Ishikawa (cell line): ENCODE data around the gene SDK1.

ENCODE experiments used
- CEBPB ChIP-seq: IDR thresholded peaks from 2 replicates; pipeline ENCODE4 v1.6.1; 2012
- CREB1 ChIP-seq: IDR thresholded peaks from 2 replicates; pipeline ENCODE4 v1.6.1; 2012; ENCODE audit warnings: low read depth
- EGR1 ChIP-seq: IDR thresholded peaks from 2 replicates; pipeline ENCODE4 v1.6.1; 2012
- EP300 ChIP-seq: IDR thresholded peaks from 2 replicates; pipeline ENCODE4 v1.6.1; 2012; ENCODE audit warnings: borderline replicate concordance
- FOXM1 ChIP-seq: IDR thresholded peaks from 2 replicates; pipeline ENCODE4 v1.6.1; 2012; ENCODE audit warnings: low read depth, borderline replicate concordance
- NFIC ChIP-seq: IDR thresholded peaks from 2 replicates; pipeline ENCODE4 v1.6.1; 2012
- RAD21 ChIP-seq: IDR thresholded peaks from 2 replicates; pipeline ENCODE4 v1.6.1; 2012; ENCODE audit warnings: low read depth
- TAF1 ChIP-seq: IDR thresholded peaks from 2 replicates; pipeline ENCODE4 v1.6.1; 2012; ENCODE audit warnings: low read depth, mild to moderate bottlenecking
- TCF12 ChIP-seq: IDR thresholded peaks from 2 replicates; pipeline ENCODE4 v1.6.1; 2012; ENCODE audit warnings: low read depth
- TEAD4 ChIP-seq: IDR thresholded peaks from 2 replicates; pipeline ENCODE4 v1.6.1; 2012
- YY1 ChIP-seq: IDR thresholded peaks from 2 replicates; pipeline ENCODE4 v1.6.1; 2012; ENCODE audit warnings: low read depth
- ZBTB7A ChIP-seq: IDR thresholded peaks from 2 replicates; pipeline ENCODE4 v1.6.1; 2012; ENCODE audit warnings: low read depth
- TF ChIP-seq, protein P1 (sequence below): IDR thresholded peaks from 2 replicates; pipeline ENCODE4 v1.6.1; 2012
- TF ChIP-seq, protein P2 (sequence below): IDR thresholded peaks from 2 replicates; pipeline ENCODE4 v1.6.1; 2012
- TF ChIP-seq, protein P3 (sequence below): IDR thresholded peaks from 2 replicates; pipeline ENCODE4 v1.6.1; 2012; ENCODE audit warnings: low read depth, mild to moderate bottlenecking

SDK1 gene

DNA sequence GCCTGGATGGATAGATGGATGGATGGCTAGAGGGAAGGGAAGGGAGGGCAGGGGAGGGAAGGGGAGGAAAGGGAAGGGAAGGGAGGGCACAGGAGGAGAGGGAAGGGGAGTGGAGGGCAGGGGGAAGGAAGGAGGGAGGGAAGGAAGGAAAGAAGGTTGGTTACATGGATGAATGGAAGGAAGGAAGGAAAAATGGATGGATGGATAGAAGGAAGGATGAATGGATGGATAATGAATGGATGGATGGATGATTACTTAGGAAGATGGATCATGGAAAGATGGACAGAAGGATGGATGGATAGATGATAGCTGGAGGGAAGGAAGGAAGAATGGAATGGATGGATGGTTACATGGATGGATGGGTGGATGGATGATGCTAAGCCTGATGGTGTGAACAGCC, 929.3 kb downstream of the SDK1 start:
- no peak for TF ChIP-seq YY1
- TF ChIP-seq, protein P1, sequence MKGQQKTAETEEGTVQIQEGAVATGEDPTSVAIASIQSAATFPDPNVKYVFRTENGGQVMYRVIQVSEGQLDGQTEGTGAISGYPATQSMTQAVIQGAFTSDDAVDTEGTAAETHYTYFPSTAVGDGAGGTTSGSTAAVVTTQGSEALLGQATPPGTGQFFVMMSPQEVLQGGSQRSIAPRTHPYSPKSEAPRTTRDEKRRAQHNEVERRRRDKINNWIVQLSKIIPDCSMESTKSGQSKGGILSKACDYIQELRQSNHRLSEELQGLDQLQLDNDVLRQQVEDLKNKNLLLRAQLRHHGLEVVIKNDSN, result no peak
- TF ChIP-seq EP300, result no peak
- no peak for TF ChIP-seq TAF1
- no peak for TF ChIP-seq EGR1
- no peak for TF ChIP-seq ZBTB7A
- TF ChIP-seq TEAD4, result no peak
- TF ChIP-seq FOXM1, result no peak
- TF ChIP-seq TCF12, result no peak
- no peak for TF ChIP-seq CEBPB

DNA sequence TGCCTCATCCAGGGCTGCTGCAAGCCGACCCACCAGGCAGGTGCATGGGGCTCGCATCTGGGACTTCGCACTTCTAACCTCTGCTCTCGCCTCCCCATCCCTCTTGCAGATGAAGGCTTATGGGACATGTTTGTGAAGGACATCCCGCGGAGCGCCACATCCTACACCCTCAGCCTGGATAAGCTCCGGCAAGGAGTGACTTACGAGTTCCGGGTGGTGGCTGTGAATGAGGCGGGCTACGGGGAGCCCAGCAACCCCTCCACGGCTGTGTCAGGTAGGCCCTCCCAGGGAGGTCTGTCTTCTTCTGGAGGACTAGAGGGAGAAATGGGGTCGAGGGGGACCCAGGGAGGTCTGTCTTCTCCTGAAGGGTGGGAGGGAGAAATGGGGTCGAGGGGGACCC, 932.1 kb downstream of the SDK1 start:
- TF ChIP-seq NFIC, result no peak
- TF ChIP-seq TAF1, result no peak
- TF ChIP-seq, protein P1, result no peak
- no peak for TF ChIP-seq FOXM1
- TF ChIP-seq, protein P2, sequence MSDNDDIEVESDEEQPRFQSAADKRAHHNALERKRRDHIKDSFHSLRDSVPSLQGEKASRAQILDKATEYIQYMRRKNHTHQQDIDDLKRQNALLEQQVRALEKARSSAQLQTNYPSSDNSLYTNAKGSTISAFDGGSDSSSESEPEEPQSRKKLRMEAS, result no peak
- TF ChIP-seq CEBPB, result no peak
- no peak for TF ChIP-seq CREB1
- TF ChIP-seq YY1, result no peak
- no peak for TF ChIP-seq ZBTB7A
- TF ChIP-seq EP300, result no peak
- TF ChIP-seq RAD21, result no peak
- TF ChIP-seq, protein P3, sequence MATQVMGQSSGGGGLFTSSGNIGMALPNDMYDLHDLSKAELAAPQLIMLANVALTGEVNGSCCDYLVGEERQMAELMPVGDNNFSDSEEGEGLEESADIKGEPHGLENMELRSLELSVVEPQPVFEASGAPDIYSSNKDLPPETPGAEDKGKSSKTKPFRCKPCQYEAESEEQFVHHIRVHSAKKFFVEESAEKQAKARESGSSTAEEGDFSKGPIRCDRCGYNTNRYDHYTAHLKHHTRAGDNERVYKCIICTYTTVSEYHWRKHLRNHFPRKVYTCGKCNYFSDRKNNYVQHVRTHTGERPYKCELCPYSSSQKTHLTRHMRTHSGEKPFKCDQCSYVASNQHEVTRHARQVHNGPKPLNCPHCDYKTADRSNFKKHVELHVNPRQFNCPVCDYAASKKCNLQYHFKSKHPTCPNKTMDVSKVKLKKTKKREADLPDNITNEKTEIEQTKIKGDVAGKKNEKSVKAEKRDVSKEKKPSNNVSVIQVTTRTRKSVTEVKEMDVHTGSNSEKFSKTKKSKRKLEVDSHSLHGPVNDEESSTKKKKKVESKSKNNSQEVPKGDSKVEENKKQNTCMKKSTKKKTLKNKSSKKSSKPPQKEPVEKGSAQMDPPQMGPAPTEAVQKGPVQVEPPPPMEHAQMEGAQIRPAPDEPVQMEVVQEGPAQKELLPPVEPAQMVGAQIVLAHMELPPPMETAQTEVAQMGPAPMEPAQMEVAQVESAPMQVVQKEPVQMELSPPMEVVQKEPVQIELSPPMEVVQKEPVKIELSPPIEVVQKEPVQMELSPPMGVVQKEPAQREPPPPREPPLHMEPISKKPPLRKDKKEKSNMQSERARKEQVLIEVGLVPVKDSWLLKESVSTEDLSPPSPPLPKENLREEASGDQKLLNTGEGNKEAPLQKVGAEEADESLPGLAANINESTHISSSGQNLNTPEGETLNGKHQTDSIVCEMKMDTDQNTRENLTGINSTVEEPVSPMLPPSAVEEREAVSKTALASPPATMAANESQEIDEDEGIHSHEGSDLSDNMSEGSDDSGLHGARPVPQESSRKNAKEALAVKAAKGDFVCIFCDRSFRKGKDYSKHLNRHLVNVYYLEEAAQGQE, result no peak
- TF ChIP-seq TCF12, result no peak
- TF ChIP-seq TEAD4, result no peak
- no peak for TF ChIP-seq EGR1

DNA sequence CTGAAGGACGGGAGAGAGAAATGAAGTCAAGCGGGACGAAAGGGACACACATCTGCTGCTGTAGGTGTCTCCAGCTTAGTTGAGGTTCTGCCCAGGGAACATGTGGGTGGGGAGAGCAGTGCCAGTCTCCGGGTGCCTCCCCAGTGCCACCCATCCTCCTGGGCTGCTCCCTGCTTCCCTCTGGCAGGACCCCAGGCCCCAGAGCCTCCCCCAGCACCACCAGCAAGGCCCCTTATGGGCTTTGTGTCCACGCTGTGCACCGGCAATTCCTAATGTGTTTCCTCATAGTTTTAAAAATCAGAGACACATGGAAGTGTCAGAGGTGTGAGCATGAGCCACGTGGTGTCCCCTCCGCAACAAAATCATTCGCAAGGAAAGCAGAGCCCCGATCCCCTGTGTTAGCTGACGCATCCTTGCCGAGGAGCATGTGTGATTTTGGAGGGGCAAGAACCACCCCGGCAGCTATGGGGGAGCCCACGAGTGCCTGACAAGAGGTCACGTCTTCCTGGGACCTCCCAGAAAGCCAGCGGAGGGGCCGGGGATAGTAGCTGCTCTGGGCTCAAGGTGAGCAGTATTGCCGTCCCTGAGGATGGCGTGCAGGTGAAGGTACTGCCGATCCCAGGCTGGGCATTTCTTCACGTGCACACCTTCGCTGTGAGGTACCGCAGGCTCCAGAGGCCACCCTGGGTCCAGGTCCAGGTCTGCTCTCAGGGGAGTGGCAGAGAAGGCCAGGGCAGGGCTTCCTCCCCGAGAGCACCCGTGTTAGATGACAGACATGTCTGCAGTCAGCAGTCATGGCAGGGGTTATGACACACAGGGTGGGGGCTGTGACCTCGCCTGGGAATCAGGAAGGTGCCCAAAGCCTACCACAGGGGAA, 932.8 kb downstream of the SDK1 start:
- TF ChIP-seq TEAD4 (no peak), NFIC (no peak), FOXM1 (no peak), RAD21 (no peak), EGR1 (no peak), ZBTB7A (no peak), CREB1 (no peak), TCF12 (no peak)
- TF ChIP-seq, protein P2, result no peak
- TF ChIP-seq, protein P1, result no peak
- TF ChIP-seq, protein P3, result no peak

DNA sequence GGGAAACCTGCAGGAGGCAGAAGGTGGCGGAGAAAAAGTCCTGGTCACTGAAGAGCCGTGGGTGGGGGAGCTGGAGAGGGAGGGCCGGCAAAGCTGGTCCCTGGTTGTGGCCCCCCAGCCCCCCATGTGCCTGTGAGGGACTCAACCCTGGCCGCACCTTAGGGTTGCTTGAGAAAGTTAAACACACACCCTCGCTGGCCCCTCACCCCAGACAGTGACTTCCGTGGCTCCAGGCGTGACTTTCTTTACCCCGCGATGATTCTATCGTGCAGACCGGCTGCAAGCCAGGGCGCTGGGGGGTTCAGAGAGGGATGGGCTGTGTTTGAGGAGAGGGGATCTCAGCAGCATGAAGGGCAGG, 933.4 kb downstream of the SDK1 start:
- no peak for TF ChIP-seq CEBPB
- no peak for TF ChIP-seq CREB1
- TF ChIP-seq, protein P2, result no peak
- TF ChIP-seq, protein P1, result no peak
- no peak for TF ChIP-seq FOXM1
- TF ChIP-seq, protein P3, result no peak
- no peak for TF ChIP-seq ZBTB7A
- no peak for TF ChIP-seq NFIC
- no peak for TF ChIP-seq TAF1
